ENCODE measurements around the gene ZNF148. TPM values are rescaled to one million over a fixed set of nuclear protein-coding genes. Genes with fewer than 3 reads are reported as not detected.

Gene ZNF148
- total and polyA plus RNA-seq, 2 of the 4 experiments (the other 2 are of a cell fraction): 9.4 to 65.2 TPM

DNA sequence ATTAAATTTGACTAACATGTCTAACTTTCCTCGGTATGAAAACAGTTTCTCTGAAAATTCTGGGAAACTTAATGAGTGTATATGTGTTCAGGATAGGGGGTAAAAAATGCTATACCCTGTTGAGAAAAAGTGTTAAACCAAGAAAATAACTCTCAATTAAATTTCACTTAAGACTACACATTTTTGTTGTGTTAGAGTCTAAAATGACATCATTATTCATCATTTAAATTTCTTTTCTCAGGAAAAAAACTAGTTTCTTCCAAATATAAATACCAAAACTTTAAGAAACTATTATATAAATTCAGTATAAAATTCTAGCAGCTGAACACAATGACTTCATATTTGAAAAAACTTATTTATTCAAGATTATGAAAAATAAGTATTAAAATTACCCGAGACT, 52.2 kb downstream of the ZNF148 start:
- H3K27me3 ChIP-seq (ENCODE audit: control insufficient read depth, insufficient read depth, low read length): no peaks in the 10 kb centered on the region
- in situ Hi-C loops (cut with MboI; ENCODE audit: low sequenced_read_pairs): no loop called here
- no peak overlapping the region for H3K4me2 ChIP-seq (ENCODE audit: low read depth, low read length)
- peaks cover 2% of the 10 kb centered on the region for H3K9me1 ChIP-seq (ENCODE audit: insufficient read depth, low read length)
- no peak overlapping the region for H2BK20ac ChIP-seq (ENCODE audit: low read depth, low read length)
- BruUV-seq (replicated peaks): no TSS peak
- TF ChIP-seq CEBPB (IDR thresholded peaks at IDR 0.05; ENCODE audit: low read depth, low read length): no peak
- no peak for TF ChIP-seq RCOR1 (IDR thresholded peaks at IDR 0.05; ENCODE audit: insufficient replicate concordance, low read length)
- TF ChIP-seq MXI1 (IDR thresholded peaks at IDR 0.05; ENCODE audit: borderline replicate concordance, low read depth, low read length): no peak
- TF ChIP-seq RAD21 (IDR thresholded peaks at IDR 0.05; ENCODE audit: low read length): no peak
- TF ChIP-seq, protein P1, sequence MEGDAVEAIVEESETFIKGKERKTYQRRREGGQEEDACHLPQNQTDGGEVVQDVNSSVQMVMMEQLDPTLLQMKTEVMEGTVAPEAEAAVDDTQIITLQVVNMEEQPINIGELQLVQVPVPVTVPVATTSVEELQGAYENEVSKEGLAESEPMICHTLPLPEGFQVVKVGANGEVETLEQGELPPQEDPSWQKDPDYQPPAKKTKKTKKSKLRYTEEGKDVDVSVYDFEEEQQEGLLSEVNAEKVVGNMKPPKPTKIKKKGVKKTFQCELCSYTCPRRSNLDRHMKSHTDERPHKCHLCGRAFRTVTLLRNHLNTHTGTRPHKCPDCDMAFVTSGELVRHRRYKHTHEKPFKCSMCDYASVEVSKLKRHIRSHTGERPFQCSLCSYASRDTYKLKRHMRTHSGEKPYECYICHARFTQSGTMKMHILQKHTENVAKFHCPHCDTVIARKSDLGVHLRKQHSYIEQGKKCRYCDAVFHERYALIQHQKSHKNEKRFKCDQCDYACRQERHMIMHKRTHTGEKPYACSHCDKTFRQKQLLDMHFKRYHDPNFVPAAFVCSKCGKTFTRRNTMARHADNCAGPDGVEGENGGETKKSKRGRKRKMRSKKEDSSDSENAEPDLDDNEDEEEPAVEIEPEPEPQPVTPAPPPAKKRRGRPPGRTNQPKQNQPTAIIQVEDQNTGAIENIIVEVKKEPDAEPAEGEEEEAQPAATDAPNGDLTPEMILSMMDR (conservative IDR thresholded peaks at IDR 0.05; ENCODE audit: low read depth, low read length): no peak
- no peak for TF ChIP-seq RFX5 (IDR thresholded peaks at IDR 0.05; ENCODE audit: low read depth, low read length)
- TF ChIP-seq CHD1 (IDR thresholded peaks at IDR 0.05; ENCODE audit: low read depth, low read length): no peak
- no peak for TF ChIP-seq NFE2L2 (IDR thresholded peaks at IDR 0.05; ENCODE audit: low read depth, low read length)
- TF ChIP-seq FOS (IDR thresholded peaks at IDR 0.05; ENCODE audit: low read depth, low read length): no peak
- no peak for TF ChIP-seq SMC3 (IDR thresholded peaks at IDR 0.05; ENCODE audit: low read depth, low read length)
- no peak for TF ChIP-seq MAZ (IDR thresholded peaks at IDR 0.05; ENCODE audit: borderline replicate concordance, low read depth, low read length)
- H4K5ac ChIP-seq (ENCODE audit: low read depth, low read length): no peak overlapping the region
- H4K20me1 ChIP-seq (ENCODE audit: insufficient read depth, low read length): peaks cover 3% of the 10 kb centered on the region; the same call in 1 of the 2 replicates
- DNase-seq (no peak), ATAC-seq (ENCODE audit: low read depth) (no peak)
- no peak overlapping the region for H3K18ac ChIP-seq (ENCODE audit: low read depth, low read length)
- no peak overlapping the region for H2BK120ac ChIP-seq (ENCODE audit: low read depth, low read length)
- ChIA-PET POLR2A (ENCODE audit: unreplicated experiment) (no interaction called here), CTCF (no interaction called here)
- no peak overlapping the region for H4K91ac ChIP-seq (ENCODE audit: insufficient read depth, low read depth, low read length)
- H2AK9ac ChIP-seq (replicated peaks; ENCODE audit: low read depth, low read length, poor library complexity): no peak overlapping the region
- H4K8ac ChIP-seq (ENCODE audit: low read depth in 2 of 2, low read length in 2 of 2): no peak overlapping the region
- no peak overlapping the region for H3K9ac ChIP-seq (ENCODE audit: low read depth, low read length)
- WGBS, 2 experiments (ENCODE audit: extremely low coverage in 2 of 2, insufficient read length in 1 of 2): no CpG with 5 or more reads among the region's 2 CpGs
- no peak overlapping the region for H2AFZ ChIP-seq (replicated peaks; ENCODE audit: low read length, poor library complexity)
- no peak overlapping the region for H3K27ac ChIP-seq (ENCODE audit: insufficient read depth, low read length)
- peaks cover 4% of the 10 kb centered on the region; the same call in 1 of the 2 replicates for H3K4me1 ChIP-seq (ENCODE audit: control insufficient read depth, insufficient read depth, low read length)
- H3K4ac ChIP-seq (ENCODE audit: low read depth, low read length): no peak overlapping the region
- peaks cover 2% of the 10 kb centered on the region; the same call in 1 of the 2 replicates for H3K36me3 ChIP-seq (ENCODE audit: control insufficient read depth, insufficient read depth, low read length)
- H3K79me1 ChIP-seq (ENCODE audit: low read depth in 1 of 2, low read length in 2 of 2): peaks cover 9 to 37% of the 10 kb centered on the region in 2 experiments
- peaks cover 2% of the 10 kb centered on the region; the same call in 1 of the 2 replicates for H3K9me3 ChIP-seq (ENCODE audit: control insufficient read depth, insufficient read depth, low read length)
- dilution Hi-C loops (cut with HindIII; ENCODE audit: low sequenced_read_pairs, unreplicated experiment): no loop called here
- no peak overlapping the region for H2BK5ac ChIP-seq (ENCODE audit: low read depth, low read length, poor library complexity, severe bottlenecking)
- H3K4me3 ChIP-seq (ENCODE audit: insufficient read depth, low read depth, low read length): no peak overlapping the region
- no peak overlapping the region for H3K14ac ChIP-seq (replicated peaks; ENCODE audit: low read depth, low read length)
- H2BK15ac ChIP-seq (ENCODE audit: low read depth, low read length): no peak overlapping the region
- intact Hi-C loops (cut with micrococcal nuclease): no loop called here
- no peak overlapping the region for H3K56ac ChIP-seq (ENCODE audit: extremely low read depth, insufficient read depth, low read length)
- H3K23ac ChIP-seq (ENCODE audit: low read depth, low read length): no peak overlapping the region
- H2AK5ac ChIP-seq (ENCODE audit: low read depth, low read length): no peak overlapping the region

Measured in IMR-90 (cell line).